HG03139 (cell line): ENCODE results near the gene ACP7.
"Not testable (repeated sequence)": the region's sequence is repeated elsewhere in the genome, so short reads cannot be mapped to it uniquely, and the experiment has no call there.

Source experiments
- ATAC-seq: cut with Tn5 transposase; IDR thresholded peaks from one replicate; pipeline ENCODE4 v1.9.1; 2021; ENCODE audit not compliant: unreplicated experiment

Gene ACP7

GRCh38 chr19:39104186-39104596, 20.0 kb downstream of the ACP7 start:
- ATAC-seq: no peak

DNA sequence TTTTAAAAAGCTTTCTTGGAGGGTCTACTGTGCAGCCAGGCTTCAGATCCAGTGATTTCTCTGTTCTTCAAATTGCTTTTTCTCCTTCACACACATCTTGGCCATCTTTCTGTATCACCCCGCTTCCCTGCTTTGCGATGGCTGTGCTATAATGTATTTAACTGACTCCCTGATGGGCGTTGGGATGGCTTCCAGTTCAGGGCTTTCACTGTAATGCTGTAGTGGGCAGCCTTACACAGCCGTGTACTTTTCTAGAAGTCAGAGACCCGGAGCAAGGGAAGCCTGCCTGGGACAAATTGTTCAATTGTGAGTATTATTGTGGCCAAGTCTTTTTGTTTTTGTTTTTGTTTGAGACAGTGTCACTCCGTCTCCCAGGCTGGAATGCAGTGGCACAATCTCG, 22.0 kb downstream of the ACP7 start:
- no peak for ATAC-seq

DNA sequence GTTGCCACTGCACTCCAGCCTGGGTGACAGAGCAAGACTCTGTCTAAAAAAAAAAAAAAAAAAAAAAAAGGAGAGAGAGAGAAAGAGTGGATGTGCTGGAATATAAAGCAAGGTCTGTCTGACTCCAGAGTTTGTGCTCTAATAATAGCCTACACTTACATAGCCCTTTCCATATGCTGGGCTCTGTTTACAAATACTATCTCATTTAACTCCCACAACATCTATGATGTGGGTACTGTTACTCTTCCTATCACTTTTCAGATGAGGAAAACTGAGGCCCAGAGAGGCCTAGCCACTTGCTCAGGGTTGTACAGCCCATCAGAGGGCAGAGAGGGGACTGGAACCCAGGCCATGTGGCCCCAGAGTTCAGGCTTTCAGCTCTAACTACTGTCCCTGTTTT, 25.5 kb downstream of the ACP7 start:
- no peak for ATAC-seq

GRCh38 chr19:39110263-39110967, 26.2 kb downstream of the ACP7 start:
- no peak for ATAC-seq

- ATAC-seq: no peak
These were observed 27.5 kb downstream of the ACP7 start for GRCh38 chr19:39111593-39112199.

- ATAC-seq: no peak
These were observed 28.2 kb downstream of the ACP7 start for GRCh38 chr19:39112338-39112890.

GRCh38 chr19:39113199-39113598, 29.0 kb downstream of the ACP7 start:
- ATAC-seq: no peak

DNA sequence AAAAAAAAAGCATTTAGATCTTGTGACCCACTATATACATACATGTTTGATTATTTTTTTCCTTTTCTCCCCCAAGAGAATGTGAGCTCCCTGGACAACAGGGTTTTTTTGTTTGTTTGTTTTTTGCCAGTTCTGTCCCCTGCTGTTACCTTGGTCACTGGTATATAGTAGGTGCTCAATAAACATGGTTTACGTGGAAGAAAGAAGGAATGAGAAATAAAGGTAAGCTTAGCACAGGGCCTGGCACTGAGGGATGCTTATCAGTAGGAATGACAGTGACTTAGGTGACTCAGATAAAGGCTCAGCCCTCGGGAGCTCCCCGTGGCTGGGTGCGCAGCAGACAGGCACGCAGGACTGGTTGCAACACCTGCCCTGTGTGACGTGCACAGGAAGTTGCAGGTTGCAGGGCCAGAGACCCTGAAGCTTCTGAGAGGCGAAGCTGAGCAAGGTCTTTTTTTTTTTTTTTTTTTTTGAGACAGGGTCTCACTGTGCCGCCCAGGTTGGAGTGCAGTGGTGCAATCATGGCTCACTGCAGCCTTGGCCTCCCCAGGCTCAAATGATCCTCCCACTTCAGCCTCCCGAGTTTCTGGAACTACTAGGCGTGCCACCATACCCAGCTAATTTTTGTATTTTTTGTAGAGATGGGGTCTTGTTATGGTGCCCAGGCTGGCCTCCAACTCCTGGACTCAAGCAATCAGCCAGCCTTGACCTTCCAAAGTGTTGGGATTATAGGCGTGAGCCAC, 31.1 kb downstream of the ACP7 start:
- no peak for ATAC-seq

- ATAC-seq: not testable (repeated sequence)
These were observed 32.9 kb downstream of the ACP7 start for GRCh38 chr19:39117023-39117422.

- no peak for ATAC-seq
These were observed 35.7 kb downstream of the ACP7 start for GRCh38 chr19:39119830-39120229.

DNA sequence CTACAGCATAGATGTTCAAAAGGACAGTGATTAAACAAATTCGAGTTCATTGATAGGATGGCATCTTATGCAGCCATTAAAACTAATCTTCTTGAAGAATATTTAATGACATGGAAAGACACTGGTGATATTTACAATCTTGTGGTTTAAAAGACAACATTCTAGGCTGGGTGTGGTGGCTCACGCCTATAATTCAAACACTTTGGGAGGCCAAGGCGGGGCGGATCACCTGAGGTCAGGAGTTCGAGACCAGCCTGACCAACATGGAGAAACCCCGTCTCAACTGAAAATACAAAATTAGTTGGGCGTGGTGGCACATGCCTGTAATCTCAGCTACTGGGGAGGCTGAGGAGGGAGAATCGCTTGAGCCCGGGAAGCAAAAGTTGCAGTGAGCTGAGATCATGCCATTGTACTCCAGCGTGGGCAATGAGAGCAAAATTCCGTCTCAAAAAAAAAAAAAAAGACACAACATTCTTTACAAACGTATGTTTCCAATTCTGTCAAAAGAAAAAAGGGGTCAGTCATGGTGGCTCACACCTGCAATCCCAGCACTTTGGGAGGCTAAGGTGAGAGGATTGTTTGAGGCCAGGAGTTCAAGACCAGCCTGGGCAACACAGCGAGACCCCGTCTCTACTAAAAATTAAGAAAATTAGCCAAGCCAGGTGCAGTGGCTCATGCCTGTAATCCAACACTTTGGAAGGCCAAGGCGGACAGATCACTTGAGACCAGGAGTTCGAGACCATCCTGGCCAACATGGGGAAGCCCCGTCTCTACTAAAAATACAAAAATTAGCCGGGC, 39.0 kb downstream of the ACP7 start:
- ATAC-seq: no peak

GRCh38 chr19:39124136-39124764, 40.1 kb downstream of the ACP7 start:
- ATAC-seq: no peak

DNA sequence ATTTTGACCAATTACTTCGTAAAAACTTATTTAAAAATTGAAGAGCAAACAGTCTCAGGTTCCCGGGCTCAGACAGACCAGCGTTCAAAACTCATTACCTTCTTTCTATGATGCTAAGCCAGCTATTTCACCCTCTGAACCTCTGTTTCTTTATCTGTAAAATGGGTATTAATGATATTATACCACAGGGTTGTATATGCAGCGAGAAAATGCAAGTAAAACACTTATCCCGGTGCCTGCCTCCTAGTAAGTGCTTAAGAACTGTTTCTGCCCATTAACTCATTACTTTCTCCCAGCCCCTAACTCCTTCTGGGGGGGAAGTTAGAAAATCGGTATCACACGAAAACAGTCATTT, 41.0 kb downstream of the ACP7 start:
- no peak for ATAC-seq

GRCh38 chr19:39125554-39126311, 41.6 kb downstream of the ACP7 start, which contains the start of gene PAK4:
Gene PAK4 (plus strand): TSS chr19:39125786. CDS start chr19:39169554, 43,768 bp downstream.
- ATAC-seq: peak; percentile 90

DNA sequence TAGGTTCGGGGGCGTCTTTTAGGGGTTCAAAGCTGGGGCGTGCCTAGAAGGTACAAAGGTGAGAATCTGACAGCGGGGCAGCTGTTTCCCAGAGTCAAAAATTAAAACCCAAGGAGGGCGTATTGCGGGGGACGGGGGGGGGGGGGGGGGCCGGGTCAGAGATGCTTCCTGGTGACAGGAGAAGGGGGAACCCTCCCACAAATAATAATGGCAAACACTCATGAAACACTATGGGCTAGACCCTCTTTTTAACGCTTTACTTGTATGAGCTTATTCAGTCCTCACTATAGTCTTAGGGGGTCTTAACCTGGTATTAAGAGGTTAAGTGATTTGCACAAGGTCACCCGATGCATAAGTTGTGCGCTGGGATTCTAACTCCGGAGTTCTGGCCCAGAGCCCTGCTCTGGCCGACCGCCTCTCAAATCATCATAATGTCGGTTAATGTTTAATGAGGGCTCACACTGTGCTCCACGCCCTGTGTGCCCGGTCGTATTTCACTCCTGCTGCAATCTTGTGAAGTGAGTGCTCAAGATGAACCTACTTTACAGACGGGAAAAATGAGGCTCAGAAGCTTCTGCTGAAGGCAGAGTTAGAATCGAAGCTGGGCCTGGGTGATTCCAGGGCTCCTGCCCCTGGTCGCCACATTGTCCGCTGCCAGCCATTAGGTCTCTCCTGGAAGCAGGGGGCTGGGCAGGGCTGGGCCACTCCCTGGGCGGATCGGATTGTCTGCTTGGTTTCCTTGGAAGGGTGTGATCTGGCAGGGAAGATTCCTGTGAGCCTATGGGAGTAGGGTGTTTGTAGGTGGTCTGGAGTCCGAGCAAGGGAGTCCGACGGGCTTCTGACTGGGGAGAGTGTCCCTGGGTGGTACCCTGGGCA, 42.4 kb downstream of the ACP7 start:
- ATAC-seq: no peak

DNA sequence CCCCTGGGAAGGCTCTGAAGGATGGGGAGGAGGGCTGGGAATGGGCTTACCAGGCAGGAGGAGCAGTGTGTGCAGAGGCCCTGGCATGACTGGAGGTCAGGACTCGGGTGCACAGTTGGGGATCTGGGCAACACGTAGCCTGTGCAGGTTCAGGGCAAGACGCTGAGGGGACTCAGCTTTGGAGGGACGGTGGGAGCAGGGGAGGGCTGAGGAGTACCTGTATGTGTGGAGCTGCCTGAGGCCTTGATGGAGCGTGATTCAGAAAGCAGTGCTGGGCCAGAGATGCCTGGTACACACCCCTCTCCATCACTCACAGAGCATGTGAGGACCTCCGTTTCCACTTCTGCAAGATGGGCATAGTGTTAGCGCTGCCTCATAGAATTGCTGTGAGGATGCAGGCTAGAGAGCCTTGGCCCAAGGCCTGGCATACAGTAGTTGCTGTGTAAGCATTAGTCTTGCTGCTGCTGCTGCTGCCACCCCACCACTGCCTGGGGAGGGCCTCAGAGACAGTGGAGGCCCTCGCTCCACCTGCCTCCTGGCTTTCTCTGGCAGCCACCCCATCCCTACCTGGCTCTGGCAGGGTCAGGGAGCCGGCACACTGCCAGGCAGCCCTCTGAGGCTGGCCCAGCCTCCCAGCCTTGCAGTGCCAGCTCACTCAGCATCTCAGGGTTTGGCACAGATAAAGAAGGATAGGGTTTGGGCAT, 43.8 kb downstream of the ACP7 start:
- ATAC-seq: no peak

DNA sequence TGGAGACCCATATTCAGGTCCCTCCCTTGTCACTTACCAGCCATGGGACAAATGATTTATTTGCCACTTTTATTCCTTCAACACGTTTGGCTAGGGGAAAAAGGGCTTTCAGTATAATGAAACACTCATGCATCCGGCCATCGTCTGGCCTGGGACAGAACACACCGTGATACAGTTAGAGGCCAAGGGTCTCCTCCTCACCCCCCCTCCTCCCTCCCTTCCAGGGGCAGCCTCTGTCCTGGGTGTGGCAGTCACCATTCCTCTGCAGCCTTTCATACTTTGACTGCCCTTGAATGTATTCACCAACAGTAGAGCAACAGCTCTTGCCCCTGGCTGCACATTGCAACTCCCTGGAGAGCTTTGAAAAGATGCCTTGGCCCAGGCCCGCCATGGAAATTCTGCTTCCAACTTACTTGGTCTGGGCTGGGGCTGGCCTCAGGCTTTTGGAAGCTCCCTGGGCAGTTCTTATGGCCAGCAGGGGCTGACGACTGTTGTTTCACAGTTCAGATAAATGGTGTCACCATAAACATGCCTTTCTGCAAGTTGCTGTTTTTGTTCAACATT, 44.4 kb downstream of the ACP7 start:
- no peak for ATAC-seq

DNA sequence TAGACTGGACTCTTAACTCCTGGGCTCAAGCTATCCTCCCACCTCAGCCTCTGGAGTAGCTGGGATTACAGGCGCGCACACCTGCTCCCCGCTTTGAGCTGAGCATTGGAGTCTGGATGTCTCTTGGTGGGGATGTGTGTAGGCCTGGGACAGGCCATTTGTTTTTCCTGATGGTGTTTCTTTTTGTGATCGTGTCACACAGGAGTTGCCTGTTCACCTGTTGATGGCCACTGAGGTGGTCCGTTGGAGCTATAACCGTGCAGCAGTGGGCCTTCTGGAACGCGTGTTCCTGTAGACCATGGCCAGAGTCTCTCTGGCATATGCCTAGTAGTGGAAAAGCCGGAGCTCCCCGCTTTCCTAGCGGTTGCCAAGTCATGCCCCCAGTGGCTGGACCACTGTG, 44.9 kb downstream of the ACP7 start:
- ATAC-seq: no peak
